ENCODE results near the gene ZBTB16. TPM values are rescaled to one million over a fixed set of nuclear protein-coding genes. Genes with fewer than 3 reads are reported as not detected.

ZBTB16 gene
- total and polyA plus RNA-seq, 4 donors = 21.4 to 224 (median 102) TPM

GRCh38 chr11:114256967-114257286 lies 197.4 kb downstream of the ZBTB16 start:
- ATAC-seq (ENCODE audit: insufficient read depth, low FRiP score) (no peak), DNase-seq (no peak)
- no peak overlapping the region for H3K27ac ChIP-seq (ENCODE audit: low read depth in 1 of 2, low read length in 1 of 2)
- H3K4me1 ChIP-seq (ENCODE audit: control insufficient read depth in 5 of 5, insufficient read depth in 5 of 5, low read length in 5 of 5) = peaks cover 0 to 19% (median 13%) of the 10 kb centered on the region in 5 donors
- no peaks in the 10 kb centered on the region for H3K9me3 ChIP-seq (ENCODE audit: control insufficient read depth in 4 of 4, insufficient read depth in 3 of 4, low read length in 3 of 4)
- TF ChIP-seq CTCF (IDR thresholded peaks at IDR 0.05; ENCODE audit: control extremely low read depth, extremely low read depth) = no peak
- H3K4me3 ChIP-seq = no peak overlapping the region
- H3K9ac ChIP-seq (ENCODE audit: insufficient read depth in 1 of 2, low read length in 2 of 2) = no peak overlapping the region
- 93% methylated on average over 10 of the region's 10 CpGs for WGBS, 2 donors
- H3K36me3 ChIP-seq (ENCODE audit: control insufficient read depth in 4 of 4, insufficient read depth in 4 of 4, low read length in 4 of 4) = peaks cover 0 to 21% (median 2%) of the 10 kb centered on the region in 4 donors
- no peaks in the 10 kb centered on the region for H3K27me3 ChIP-seq (ENCODE audit: control insufficient read depth in 3 of 3, insufficient read depth in 3 of 3, low read length in 2 of 3)

GRCh38 chr11:114257621-114258558 lies 198.4 kb downstream of the ZBTB16 start:
- Histone ChIP-seq H3K27me3 (ENCODE audit: control insufficient read depth in 3 of 3, insufficient read depth in 3 of 3, low read length in 2 of 3) (no peaks in the 10 kb centered on the region), H3K4me1 (ENCODE audit: control insufficient read depth in 5 of 5, insufficient read depth in 5 of 5, low read length in 5 of 5) (peaks cover 0 to 16% (median 13%) of the 10 kb centered on the region in 5 donors), H3K9me3 (ENCODE audit: control insufficient read depth in 4 of 4, insufficient read depth in 3 of 4, low read length in 3 of 4) (no peaks in the 10 kb centered on the region), H3K9ac (ENCODE audit: insufficient read depth in 1 of 2, low read length in 2 of 2) (no peak overlapping the region), H3K27ac (ENCODE audit: low read depth in 1 of 2, low read length in 1 of 2) (peak overlapping the region; percentile 42 to 57), H3K36me3 (ENCODE audit: control insufficient read depth in 4 of 4, insufficient read depth in 4 of 4, low read length in 4 of 4) (peaks cover 0 to 18% (median 2%) of the 10 kb centered on the region in 4 donors), H3K4me3 (no peak overlapping the region)
- DNase-seq = peak; percentile 73 to 80 (median 76)
- TF ChIP-seq CTCF (IDR thresholded peaks at IDR 0.05; ENCODE audit: control extremely low read depth, extremely low read depth) = no peak
- no peak for ATAC-seq (ENCODE audit: insufficient read depth, low FRiP score)
- WGBS, 2 donors = 57 to 69% methylated on average over 29 of the region's 29 CpGs

- ATAC-seq (ENCODE audit: insufficient read depth, low FRiP score) (no peak), DNase-seq (no peak)
- Histone ChIP-seq H3K27ac (ENCODE audit: low read depth in 1 of 2, low read length in 1 of 2) (peak overlapping the region; percentile 17 to 57), H3K36me3 (ENCODE audit: control insufficient read depth in 4 of 4, insufficient read depth in 4 of 4, low read length in 4 of 4) (peaks cover 0 to 17% (median 2%) of the 10 kb centered on the region in 4 donors), H3K9ac (ENCODE audit: insufficient read depth in 1 of 2, low read length in 2 of 2) (no peak overlapping the region), H3K4me3 (no peak overlapping the region), H3K9me3 (ENCODE audit: control insufficient read depth in 4 of 4, insufficient read depth in 3 of 4, low read length in 3 of 4) (no peaks in the 10 kb centered on the region), H3K27me3 (ENCODE audit: control insufficient read depth in 3 of 3, insufficient read depth in 3 of 3, low read length in 2 of 3) (no peaks in the 10 kb centered on the region), H3K4me1 (ENCODE audit: control insufficient read depth in 5 of 5, insufficient read depth in 5 of 5, low read length in 5 of 5) (peaks cover 0 to 18% (median 13%) of the 10 kb centered on the region in 5 donors)
- 43 to 68% methylated on average over 7 of the region's 7 CpGs for WGBS, 2 donors
- no peak for TF ChIP-seq CTCF (IDR thresholded peaks at IDR 0.05; ENCODE audit: control extremely low read depth, extremely low read depth)
Measured at GRCh38 chr11:114258696-114259095, 199.2 kb downstream of the ZBTB16 start.
